ENCODE results near the gene ELOVL5. TPM values are rescaled to one million over a fixed set of nuclear protein-coding genes. Genes with fewer than 3 reads are reported as not detected.
A peak's percentile ranks its signal among the peaks of the same experiment; 100 is the strongest.

Gene ELOVL5
- total RNA-seq, 3 donors from 2014 or later: 11.5 to 60.6 (median 27.5) TPM

DNA sequence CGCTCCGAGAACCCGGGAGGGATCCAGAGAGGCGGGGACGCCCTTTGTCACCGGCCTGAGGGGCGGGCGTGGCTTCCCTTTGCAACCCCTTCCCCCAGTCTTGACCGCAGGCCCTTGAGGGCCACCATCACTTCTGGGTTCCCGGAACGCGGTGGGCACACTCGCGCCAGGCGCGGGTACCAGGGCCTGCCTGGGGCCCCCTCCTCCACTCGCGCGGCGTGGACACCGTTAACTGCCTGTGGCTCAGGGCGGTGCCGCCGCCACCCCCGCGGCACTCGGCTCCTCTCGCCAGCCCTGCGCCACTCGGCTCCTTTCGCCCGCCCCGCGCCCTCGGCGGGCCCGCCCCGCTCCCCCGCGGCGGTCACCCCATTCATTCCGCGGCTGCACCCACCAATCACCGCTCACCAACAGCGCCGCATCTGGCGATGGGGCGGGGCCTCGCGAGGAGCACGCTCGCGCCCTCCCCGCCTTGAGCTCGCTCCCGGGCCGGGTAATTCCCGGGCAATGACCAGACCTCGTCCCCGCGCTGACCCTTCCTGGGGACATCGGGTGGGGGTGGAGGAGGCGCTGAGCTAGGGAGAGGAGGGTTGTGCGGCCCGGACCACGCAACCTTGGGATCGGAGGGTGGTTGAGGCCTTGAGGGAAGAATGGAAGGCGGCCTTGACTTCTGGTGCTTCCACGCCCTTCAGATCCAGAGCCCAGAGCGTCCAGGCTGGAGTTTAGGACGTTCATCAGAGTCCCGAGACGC is 10.5 kb upstream of the ELOVL5 start:
- DNase-seq (peak; percentile 95 to 98 (median 97)), ATAC-seq (peak; percentile 97)
- H3K36me3 ChIP-seq (ENCODE audit: low read depth): peaks cover 3% of the 10 kb centered on the region
- peak overlapping the region; percentile 37 for H3K4me3 ChIP-seq
- intact Hi-C loops (cut with DNase I, micrococcal nuclease): no loop called here
- no peaks in the 10 kb centered on the region for H3K9me3 ChIP-seq
- H3K4me1 ChIP-seq (ENCODE audit: low read depth): peaks cover 7% of the 10 kb centered on the region
- no peak for TF ChIP-seq CTCF (IDR thresholded peaks at IDR 0.05)

DNA sequence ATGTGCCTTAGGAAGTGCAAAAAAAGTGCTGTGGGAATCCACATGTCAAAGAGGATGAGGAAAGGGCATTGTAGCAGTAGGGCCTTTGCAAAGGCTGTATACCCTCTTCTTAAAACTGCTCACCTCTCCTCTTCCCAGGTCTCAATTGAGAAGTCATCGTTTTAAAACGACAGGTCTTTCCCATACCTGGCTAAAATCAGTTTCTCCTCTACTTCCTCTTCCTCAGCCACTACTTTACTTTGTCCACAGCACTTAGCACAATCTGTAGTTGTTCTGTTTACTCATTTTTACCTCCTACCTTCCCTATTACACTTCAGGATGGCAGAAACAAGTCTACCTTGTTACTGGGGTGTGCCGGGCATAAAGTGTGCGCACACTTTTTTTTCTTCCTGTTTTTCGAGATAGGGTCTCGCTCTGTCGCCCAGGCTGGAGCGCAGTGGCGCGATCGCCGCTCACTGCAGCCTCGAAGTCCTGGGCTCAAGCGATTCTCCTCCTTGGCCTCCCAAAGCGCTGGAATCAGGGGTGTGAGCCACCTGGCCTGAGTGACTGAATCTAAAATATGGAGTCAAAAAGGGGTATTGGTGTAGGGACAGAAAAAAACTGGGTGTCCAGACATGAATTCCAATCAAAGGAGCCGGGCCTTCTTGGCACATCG is 9.8 kb upstream of the ELOVL5 start:
- TF ChIP-seq CTCF (IDR thresholded peaks at IDR 0.05): no peak
- H3K9me3 ChIP-seq: no peaks in the 10 kb centered on the region
- peaks cover 7% of the 10 kb centered on the region for H3K4me1 ChIP-seq (ENCODE audit: low read depth)
- ATAC-seq: peak; percentile 43
- peaks cover 3% of the 10 kb centered on the region for H3K36me3 ChIP-seq (ENCODE audit: low read depth)
- peak in 1 of 3 donors; percentile 61 for DNase-seq
- peak overlapping the region; percentile 37 for H3K4me3 ChIP-seq
- intact Hi-C loops (cut with DNase I, micrococcal nuclease): no loop called here

DNA sequence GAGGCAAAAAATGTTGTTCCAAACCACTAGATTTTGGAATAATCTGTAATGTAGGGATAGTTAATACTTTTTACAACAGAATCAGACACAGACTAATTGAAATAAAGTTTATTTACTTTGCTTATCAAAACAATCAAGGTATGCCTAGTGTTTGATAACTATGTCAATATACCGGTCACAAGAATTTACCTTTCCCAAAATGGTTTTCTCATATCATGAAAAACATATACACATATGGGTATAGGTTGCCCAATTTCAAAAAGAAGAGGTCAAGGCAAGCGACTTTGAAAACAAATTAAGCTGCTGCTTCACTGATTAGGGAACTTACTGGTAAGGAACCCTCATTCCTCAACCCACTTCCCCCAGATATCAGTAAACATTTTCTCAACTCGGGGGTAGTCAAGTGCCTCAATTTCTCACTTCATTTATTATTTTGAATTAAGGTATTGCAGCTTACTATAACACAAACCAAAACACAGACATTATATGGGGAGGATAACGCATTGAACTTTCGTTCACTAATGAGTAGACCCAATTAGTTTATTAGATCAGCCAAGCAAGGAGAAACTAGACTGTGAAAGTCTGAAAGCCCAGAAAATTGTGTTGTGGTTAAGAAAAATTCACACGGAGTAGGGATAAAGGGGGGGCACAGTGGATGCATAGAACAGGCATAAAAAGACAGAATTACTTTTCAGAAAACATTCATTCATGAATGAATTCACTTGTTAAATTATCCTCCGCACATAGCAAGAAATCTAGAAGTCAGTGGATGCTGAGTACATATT is 9.0 kb upstream of the ELOVL5 start:
- Histone ChIP-seq H3K36me3 (ENCODE audit: low read depth) (peaks cover 3% of the 10 kb centered on the region), H3K4me3 (no peak overlapping the region), H3K4me1 (ENCODE audit: low read depth) (peaks cover 7% of the 10 kb centered on the region), H3K9me3 (no peaks in the 10 kb centered on the region)
- intact Hi-C loops (cut with DNase I, micrococcal nuclease): no loop called here
- TF ChIP-seq CTCF (IDR thresholded peaks at IDR 0.05): no peak
- DNase-seq (no peak), ATAC-seq (no peak)

GRCh38 chr6:53353624-53354023 is 4.9 kb upstream of the ELOVL5 start:
- Histone ChIP-seq H3K4me3 (no peak overlapping the region), H3K36me3 (ENCODE audit: low read depth) (no peaks in the 10 kb centered on the region), H3K9me3 (no peaks in the 10 kb centered on the region), H3K4me1 (ENCODE audit: low read depth) (peaks cover 7% of the 10 kb centered on the region)
- DNase-seq (no peak), ATAC-seq (no peak)
- no peak for TF ChIP-seq CTCF (IDR thresholded peaks at IDR 0.05)
- intact Hi-C loops (cut with DNase I, micrococcal nuclease): no loop called here

GRCh38 chr6:53352360-53352759 is 3.6 kb upstream of the ELOVL5 start:
- no peak for DNase-seq
- H3K9me3 ChIP-seq: no peaks in the 10 kb centered on the region
- TF ChIP-seq CTCF (IDR thresholded peaks at IDR 0.05): no peak
- no peaks in the 10 kb centered on the region for H3K4me1 ChIP-seq (ENCODE audit: low read depth)
- no peak for ATAC-seq
- no peak overlapping the region for H3K4me3 ChIP-seq
- intact Hi-C loops (cut with DNase I, micrococcal nuclease): no loop called here
- no peaks in the 10 kb centered on the region for H3K36me3 ChIP-seq (ENCODE audit: low read depth)

Measured in mucosa of descending colon (tissue), 3 donors.